Neural cell (in vitro differentiated cells): Measurements from ENCODE around the gene STEAP2.

Experiments used
- CTCF ChIP-seq: fragments of 450-650 bp; IDR thresholded peaks from 2 replicates; pipeline ENCODE4 v1.5.1; 2014; ENCODE audit warnings: antibody characterized with exemption, mild to moderate bottlenecking, moderate library complexity; ENCODE audit not compliant: poor library complexity, severe bottlenecking
- EP300 ChIP-seq: fragments of 450-650 bp; conservative IDR thresholded peaks from 2 replicates; pipeline ENCODE4 v1.6.1; 2014; ENCODE audit warnings: antibody characterized with exemption, mild to moderate bottlenecking, moderate library complexity; ENCODE audit not compliant: poor library complexity, severe bottlenecking
- EZH2 ChIP-seq: fragments of 200-600, 300-800 bp; shearing (Covaris generic), sonication (generic); IDR thresholded peaks from 2 replicates; pipeline ENCODE4 v1.6.1; 2014; ENCODE audit warnings: antibody characterized with exemption, low read length, borderline replicate concordance, mild to moderate bottlenecking; ENCODE audit not compliant: insufficient read depth, poor library complexity, severe bottlenecking
- POLR2AphosphoS5 ChIP-seq: IDR thresholded peaks from 2 replicates; pipeline ENCODE4 v1.6.1; 2012
- TAF1 ChIP-seq: IDR thresholded peaks from 2 replicates; pipeline ENCODE4 v1.6.1; 2012; ENCODE audit warnings: low read depth

DNA sequence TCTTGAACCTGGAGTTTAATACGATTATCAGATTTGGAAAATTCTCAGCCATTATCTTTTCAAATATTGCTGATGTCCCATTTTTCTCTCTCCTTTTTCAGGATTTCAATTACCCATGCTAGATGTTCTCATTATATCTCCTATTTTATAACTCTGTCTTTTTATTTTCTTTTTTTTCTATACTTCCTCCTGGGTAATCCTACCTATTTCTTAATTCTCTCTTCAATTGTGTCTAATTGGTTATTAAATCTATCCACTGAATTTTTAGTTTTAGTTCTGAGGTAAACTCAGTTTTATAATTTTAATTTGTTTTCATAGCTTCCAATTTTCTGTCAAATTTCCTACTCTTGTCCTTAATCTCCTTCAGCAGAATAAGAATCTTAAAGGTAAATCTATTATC is 41.6 kb upstream of the STEAP2 start:
- no peak for TF ChIP-seq POLR2AphosphoS5
- TF ChIP-seq CTCF = no peak
- TF ChIP-seq EP300 = no peak
- no peak for TF ChIP-seq EZH2
- TF ChIP-seq TAF1 = no peak
